Vagina (tissue), 2 donors: Measurements from ENCODE around the gene PLEKHA5.

Experiments
- POLR2A ChIP-seq, 2 donors: fragments of 450-650 bp; IDR thresholded peaks; one replicate each; pipeline ENCODE4 v1.6.1; 2017; ENCODE audit warnings: antibody characterized with exemption in 2 of 2, mild to moderate bottlenecking in 2 of 2, moderate library complexity in 2 of 2
- POLR2AphosphoS5 ChIP-seq, 2 donors: sonication (generic); formaldehyde crosslinking; IDR thresholded peaks; one replicate each; pipeline ENCODE4 v1.9.0; 2017; ENCODE audit warnings: antibody characterized with exemption in 2 of 2, mild to moderate bottlenecking in 2 of 2, low read depth in 1 of 2; ENCODE audit not compliant: insufficient read depth in 1 of 2

DNA sequence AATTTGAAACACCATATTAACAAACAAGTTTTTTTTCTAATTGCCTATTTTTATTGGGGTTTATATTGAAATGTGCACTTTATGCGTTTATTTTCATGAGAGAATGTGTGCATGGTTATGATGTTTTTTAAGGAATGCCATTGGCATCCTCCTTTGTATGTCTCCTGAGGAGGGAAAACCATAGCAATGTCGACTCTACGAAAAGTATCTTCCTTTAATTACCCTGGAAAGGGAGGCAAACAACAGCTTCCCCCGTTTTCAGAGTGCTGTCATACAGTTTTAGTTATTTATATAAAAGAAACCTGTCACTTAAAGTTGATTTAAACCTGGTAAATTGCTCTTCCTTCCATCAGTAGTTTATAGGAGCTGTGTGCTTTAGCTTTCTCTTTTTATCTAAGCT, 117.4 kb downstream of the PLEKHA5 start:
- no peak for TF ChIP-seq POLR2A (IDR thresholded peaks at IDR 0.05)
- TF ChIP-seq POLR2AphosphoS5 (IDR thresholded peaks at IDR 0.05; ENCODE audit: insufficient read depth in 1 of 2, low read depth in 1 of 2): no peak
